Heart left ventricle (tissue), 13 donors: ENCODE results near the gene LRRFIP1.

Experiments used
- POLR2A ChIP-seq, 2 donors: fragments of 450-650 bp; IDR thresholded peaks; one replicate each; pipeline ENCODE4 v1.6.1; 2017; ENCODE audit warnings: antibody characterized with exemption in 2 of 2, mild to moderate bottlenecking in 2 of 2, moderate library complexity in 2 of 2
- TF ChIP-seq, protein P1 (sequence below), 12 donors: fragments of 200-600 bp; sonication (generic) in 4 of 12; IDR thresholded peaks; one replicate each; pipeline versions ENCODE4 v1.5.0 to v1.8.0; 2018 to 2022; ENCODE audit warnings: antibody characterized with exemption in 12 of 12, mild to moderate bottlenecking in 5 of 12
- donor health status: ischemic (EF 13 %, LVEDD 7.1; RV severe dilation, severe dysfunction).
- donor health status: DM: no; HTN: yes; CAD: no.
- donor health status: DM: no; HTN: no; CAD: no.
- donor health status: ischemic (EF 25% LVEDD 6.9; RV normal size, moderate dysfunction).
- donor health status: ischemic (EF 25% LVEDD 5.7; RV mildly dilated, moderate dysfunction).
- donor health status: ischemic (EF 35%, LVEDD 5.7; RV mildly dilated, moderate dysfunction).
- donor health status: nonischemic (EF 11% LVEDD 7.7; RV severe dilation, severe dysfunction).
- donor health status: DM: yes; HTN: yes; CAD: no.
- donor health status: PGD.
- donor health status: ischemic (EF 29% LVEDD 5.4; RV normal size, mild dysfunction).
- donor health status: nonischemic (EF 23%, LVEDD 6.1; RV moderate dilation, normal function).

DNA sequence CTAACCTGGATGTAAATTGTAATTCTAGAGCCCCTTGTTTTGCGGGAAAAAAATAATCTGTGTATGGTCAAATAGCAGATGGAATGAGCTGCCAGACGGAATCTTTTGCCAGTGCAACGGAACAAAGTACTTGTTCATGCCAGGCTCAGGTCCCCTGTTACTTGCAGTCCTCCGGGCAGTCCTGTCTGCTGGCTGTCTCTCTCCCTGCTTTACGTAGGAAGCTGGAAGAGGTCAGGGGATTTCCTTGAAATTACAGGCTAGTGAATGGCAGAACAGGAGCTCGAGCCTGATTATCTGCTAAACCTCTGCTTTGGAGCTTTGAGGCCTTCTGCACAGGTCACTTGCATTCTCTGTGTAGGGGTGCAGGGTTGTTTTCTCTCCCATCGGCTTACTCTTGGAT is 54.8 kb downstream of the LRRFIP1 start:
- TF ChIP-seq, protein P1, sequence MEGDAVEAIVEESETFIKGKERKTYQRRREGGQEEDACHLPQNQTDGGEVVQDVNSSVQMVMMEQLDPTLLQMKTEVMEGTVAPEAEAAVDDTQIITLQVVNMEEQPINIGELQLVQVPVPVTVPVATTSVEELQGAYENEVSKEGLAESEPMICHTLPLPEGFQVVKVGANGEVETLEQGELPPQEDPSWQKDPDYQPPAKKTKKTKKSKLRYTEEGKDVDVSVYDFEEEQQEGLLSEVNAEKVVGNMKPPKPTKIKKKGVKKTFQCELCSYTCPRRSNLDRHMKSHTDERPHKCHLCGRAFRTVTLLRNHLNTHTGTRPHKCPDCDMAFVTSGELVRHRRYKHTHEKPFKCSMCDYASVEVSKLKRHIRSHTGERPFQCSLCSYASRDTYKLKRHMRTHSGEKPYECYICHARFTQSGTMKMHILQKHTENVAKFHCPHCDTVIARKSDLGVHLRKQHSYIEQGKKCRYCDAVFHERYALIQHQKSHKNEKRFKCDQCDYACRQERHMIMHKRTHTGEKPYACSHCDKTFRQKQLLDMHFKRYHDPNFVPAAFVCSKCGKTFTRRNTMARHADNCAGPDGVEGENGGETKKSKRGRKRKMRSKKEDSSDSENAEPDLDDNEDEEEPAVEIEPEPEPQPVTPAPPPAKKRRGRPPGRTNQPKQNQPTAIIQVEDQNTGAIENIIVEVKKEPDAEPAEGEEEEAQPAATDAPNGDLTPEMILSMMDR (IDR thresholded peaks at IDR 0.05), result no peak
- no peak for TF ChIP-seq POLR2A (IDR thresholded peaks at IDR 0.05)
